Left kidney (tissue), 2 donors: ENCODE results near the gene MARCO. TPM values are rescaled to one million over a fixed set of nuclear protein-coding genes. Genes with fewer than 3 reads are reported as not detected.

ENCODE experiments used
- DNase-seq: peaks from one replicate; pipeline ENCODE4 v3.0.0-alpha.2; 2013
- polyA plus RNA-seq: library from polyadenylated mRNA; unstranded; fragments of 120-200 nt; gene quantifications from one replicate; pipeline ENCODE4 v1.2.1, GENCODE V29; 2013; ENCODE audit not compliant: insufficient read length

The MARCO gene
- polyA plus RNA-seq, 1 donor = not detected

- DNase-seq = no peak
Measured at GRCh38 chr2:119040730-119041129, 98.7 kb downstream of the MARCO start.

Other genes starting within 250 kb of the MARCO start
- gene EN1, start 94.5 kb upstream of the MARCO start, polyA plus RNA-seq = not detected
- gene C1QL2, start 216.6 kb downstream of the MARCO start, polyA plus RNA-seq = not detected